A549 treated with Hydrocortisone at 1 μM for 4 hours (cell line): ENCODE data around the gene EPHA6. TPM values are rescaled to one million over a fixed set of nuclear protein-coding genes. Genes with fewer than 3 reads are reported as not detected.

ENCODE experiments used
- total RNA-seq: library from RNA; stranded (reverse); fragments of 200-300 nt; extraction: Qiagen RNA extraction; gene quantifications from 5 replicates; pipeline ENCODE4 v1.2.3, GENCODE V29; 2022

The EPHA6 gene
- total RNA-seq: 0.08 to 0.14 TPM (median 0.13 TPM) in 5 replicates

GRCh38 chr3:96813820-96814650 lies at the start of gene EPHA6:
EPHA6 (plus strand) TSS chr3:96814594.

GRCh38 chr3:97764407-97765238 lies 950.2 kb downstream of the EPHA6 start, which contains the start of gene ARL6:
ARL6 (plus strand) TSS chr3:97764758; CDS start chr3:97768108, 3,350 bp downstream.

